LNCAP (cell line): ENCODE data around the gene SLC11A1.

Experiments used
- CTCF ChIP-seq: fragments of 450-650 bp; IDR thresholded peaks from 2 replicates; pipeline ENCODE4 v1.5.1; 2017; ENCODE audit warnings: mild to moderate bottlenecking

SLC11A1 gene, protein sequence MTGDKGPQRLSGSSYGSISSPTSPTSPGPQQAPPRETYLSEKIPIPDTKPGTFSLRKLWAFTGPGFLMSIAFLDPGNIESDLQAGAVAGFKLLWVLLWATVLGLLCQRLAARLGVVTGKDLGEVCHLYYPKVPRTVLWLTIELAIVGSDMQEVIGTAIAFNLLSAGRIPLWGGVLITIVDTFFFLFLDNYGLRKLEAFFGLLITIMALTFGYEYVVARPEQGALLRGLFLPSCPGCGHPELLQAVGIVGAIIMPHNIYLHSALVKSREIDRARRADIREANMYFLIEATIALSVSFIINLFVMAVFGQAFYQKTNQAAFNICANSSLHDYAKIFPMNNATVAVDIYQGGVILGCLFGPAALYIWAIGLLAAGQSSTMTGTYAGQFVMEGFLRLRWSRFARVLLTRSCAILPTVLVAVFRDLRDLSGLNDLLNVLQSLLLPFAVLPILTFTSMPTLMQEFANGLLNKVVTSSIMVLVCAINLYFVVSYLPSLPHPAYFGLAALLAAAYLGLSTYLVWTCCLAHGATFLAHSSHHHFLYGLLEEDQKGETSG

DNA sequence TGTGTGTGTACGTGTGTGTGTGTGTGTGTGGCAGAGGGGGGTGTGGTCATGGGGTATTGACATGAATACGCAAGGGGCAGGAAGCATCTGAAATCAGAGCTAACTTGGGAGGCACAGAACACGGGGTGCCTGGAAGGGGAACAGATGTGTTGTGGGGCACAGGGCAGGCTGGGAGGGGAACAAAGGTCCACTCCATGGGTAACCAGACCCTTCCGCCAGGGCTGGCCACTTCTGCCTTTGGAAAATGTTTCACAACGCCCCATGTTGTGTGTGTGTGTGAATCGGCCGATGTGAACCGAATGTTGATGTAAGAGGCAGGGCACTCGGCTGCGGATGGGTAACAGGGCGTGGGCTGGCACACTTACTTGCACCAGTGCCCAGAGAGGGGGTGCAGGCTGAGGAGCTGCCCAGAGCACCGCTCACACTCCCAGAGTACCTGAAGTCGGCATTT is at the start of gene SLC11A1:
Gene SLC11A1, plus strand, starts transcription at position 358 of the 451 bp plus-strand sequence. CDS start 96 bp downstream, outside the sequence.
- no peak for TF ChIP-seq CTCF

GRCh38 chr2:218332288-218332687 is 49.8 kb upstream of the SLC11A1 start:
- TF ChIP-seq CTCF: no peak

DNA sequence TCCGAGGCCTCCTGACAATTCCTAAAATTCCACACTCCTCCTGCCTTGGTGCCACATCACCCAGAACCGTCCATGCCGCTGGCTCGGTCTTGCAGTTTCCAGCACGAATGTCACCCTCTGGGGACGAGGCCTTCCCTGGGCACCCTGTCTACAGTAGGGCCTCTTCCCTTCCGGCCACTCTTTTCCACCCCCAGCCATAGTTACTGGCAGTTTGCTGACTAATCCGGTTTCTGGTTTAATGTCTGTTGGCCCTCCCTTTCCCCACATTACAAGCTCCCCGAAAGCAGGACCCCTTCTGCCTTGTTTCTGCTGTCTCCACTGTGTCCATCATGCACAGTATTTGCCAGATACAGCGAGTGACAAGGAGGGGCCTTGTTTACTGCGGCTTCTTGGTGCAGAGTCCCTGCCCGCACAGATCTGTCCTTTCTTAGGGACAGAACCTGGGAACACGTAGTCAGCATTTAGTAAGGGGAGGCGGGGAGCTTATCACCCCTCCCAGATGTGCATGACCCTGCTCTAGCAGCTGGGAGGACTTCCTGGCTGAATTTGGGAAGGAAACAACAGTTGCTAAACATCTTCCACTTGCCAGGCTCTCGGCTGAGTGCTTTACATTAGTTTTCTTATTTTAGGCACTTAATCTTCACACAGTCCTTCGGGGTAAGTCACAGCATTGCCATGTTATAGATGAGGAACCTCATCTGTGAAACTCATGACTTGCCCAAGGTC is 49.0 kb upstream of the SLC11A1 start:
- no peak for TF ChIP-seq CTCF

DNA sequence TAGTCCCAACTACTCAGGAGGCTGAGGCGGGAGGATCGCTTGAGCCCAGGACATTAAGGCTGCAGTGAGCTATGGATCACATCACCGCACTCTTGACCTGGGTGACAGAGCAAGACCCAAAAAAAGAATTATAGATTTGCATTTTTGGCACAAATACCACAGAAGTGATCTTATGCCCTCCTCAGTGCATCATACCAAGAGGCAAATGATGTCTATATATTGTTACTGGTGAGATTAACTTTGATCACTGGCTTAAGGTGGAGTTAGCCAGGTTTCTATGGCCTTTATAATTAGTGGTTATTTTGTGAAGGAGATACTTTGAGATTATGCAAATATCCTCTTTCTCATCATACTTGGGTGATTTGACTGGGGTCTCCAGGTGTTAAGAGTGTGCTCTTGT is 47.5 kb upstream of the SLC11A1 start:
- no peak for TF ChIP-seq CTCF

GRCh38 chr2:218340656-218341055 is 41.4 kb upstream of the SLC11A1 start:
- TF ChIP-seq CTCF: no peak

DNA sequence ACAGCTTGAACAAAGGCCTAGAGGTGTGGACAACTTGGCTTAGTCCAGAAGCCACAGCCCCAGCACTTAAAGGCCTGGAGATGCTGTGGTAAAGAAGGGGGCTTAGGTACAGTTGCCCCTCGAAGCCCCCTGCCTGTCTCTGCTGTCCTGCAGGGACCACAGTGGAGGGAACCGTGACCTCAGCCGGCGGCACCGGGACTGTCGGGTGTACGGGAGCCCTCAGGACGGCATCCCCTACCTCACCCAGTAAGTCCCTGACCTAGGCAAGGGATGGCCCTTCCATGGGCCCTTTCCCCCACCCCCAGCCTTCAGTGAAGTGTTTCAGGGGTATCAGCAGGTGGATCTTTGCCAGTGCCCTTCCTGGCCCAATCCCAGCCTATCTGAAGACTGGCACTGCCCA is 40.7 kb upstream of the SLC11A1 start:
- TF ChIP-seq CTCF: no peak

- TF ChIP-seq CTCF: no peak
Measured at GRCh38 chr2:218342837-218343236, 39.2 kb upstream of the SLC11A1 start.
